ENCODE data around the gene EIF6.
"Not testable (repeated sequence)": the region's sequence is repeated elsewhere in the genome, so short reads cannot be mapped to it uniquely, and the experiment has no call there.

The EIF6 gene

DNA sequence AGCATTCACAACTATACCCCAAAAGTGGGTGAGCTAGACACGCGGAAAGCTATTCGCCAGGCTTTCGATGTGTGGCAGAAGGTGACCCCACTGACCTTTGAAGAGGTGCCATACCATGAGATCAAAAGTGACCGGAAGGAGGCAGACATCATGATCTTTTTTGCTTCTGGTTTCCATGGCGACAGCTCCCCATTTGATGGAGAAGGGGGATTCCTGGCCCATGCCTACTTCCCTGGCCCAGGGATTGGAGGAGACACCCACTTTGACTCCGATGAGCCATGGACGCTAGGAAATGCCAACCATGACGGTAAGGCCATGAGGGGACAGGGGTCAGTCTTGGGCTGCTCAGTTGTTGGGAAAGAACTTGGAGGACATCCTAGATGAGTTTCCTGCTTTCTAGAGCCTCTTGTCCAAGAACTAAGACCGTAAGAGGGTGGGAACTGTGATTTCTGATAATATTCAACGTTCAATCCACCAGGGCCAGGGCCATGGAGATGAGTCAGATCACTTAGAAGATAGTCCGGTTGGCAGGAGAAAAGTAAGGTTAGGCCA lies 30.0 kb downstream of the EIF6 start:
- no peak for DNase-seq (ENCODE audit: low read depth)

DNA sequence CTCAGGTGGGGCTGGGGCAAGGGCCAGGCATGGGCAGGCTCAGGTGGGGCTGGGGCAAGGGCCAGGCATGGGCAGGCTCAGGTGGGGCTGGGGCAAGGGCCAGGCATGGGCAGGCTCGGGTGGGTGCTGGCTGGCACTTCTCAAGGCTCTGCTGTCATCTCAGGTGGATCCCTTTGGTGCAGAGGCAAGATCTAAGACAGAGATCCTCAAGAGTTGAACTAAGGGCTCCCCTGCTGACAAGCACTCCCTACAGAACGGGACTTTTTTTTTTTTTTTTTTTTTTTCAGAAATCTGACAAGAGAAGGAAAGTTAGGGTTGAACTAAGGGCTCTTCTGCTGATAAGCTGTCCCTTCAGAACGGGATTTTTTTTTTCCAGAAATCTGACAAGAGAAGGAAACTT lies 31.6 kb downstream of the EIF6 start:
- no peak for DNase-seq (ENCODE audit: low read depth)

DNA sequence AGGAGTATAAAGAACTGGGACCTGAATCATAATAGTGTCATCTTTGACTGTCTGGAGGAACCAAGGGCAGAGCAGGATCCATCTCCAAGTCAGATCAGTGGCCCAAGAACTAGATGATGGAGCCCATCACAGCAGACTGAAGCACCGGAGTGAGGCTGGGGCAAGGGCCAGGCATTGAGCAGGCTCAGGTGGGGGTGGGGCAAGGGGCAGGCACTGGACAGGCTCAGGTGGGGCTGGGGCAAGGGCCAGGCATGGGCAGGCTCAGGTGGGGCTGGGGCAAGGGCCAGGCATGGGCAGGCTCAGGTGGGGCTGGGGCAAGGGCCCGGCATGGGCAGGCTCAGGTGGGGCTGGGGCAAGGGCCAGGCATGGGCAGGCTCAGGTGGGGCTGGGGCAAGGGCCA lies 32.0 kb downstream of the EIF6 start:
- not testable (repeated sequence) for DNase-seq (ENCODE audit: low read depth)

DNA sequence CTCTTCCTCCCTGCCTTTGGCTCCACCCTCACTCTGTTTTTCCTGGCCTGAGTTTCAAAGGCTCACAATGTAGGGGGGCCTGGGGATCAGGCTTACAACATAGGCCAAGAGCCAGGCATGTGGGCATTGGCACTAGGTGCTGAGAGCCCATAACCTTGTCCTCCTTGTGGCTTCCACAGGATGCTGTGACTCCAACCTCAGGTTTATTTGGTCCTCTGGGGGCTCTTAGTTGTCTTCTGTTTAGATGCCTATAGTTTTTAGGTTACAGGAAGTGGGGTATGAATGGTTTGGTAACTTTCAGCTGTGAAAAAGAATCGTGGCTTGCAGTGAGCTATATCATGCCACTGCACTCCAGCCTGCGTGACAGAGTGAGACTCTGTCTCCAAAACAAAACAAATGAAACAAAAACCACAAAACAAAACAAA lies 32.5 kb downstream of the EIF6 start:
- DNase-seq (ENCODE audit: low read depth) = no peak

DNA sequence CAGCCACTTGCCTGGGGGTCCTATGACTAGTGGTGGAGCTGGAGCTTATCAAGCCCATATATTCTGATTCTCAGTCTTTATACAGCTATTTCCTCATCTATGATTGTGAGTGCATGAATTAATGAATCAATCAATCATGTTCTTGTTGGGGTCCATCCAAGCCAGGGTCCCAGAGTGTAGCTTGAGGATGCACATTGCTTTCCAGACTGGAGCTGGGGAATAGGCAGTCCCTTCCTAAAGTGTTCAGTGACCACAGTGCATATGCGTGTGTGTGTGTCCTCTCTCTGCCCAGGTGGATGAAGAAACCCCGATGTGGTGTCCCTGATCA lies 33.0 kb downstream of the EIF6 start:
- no peak for DNase-seq (ENCODE audit: low read depth)

DNA sequence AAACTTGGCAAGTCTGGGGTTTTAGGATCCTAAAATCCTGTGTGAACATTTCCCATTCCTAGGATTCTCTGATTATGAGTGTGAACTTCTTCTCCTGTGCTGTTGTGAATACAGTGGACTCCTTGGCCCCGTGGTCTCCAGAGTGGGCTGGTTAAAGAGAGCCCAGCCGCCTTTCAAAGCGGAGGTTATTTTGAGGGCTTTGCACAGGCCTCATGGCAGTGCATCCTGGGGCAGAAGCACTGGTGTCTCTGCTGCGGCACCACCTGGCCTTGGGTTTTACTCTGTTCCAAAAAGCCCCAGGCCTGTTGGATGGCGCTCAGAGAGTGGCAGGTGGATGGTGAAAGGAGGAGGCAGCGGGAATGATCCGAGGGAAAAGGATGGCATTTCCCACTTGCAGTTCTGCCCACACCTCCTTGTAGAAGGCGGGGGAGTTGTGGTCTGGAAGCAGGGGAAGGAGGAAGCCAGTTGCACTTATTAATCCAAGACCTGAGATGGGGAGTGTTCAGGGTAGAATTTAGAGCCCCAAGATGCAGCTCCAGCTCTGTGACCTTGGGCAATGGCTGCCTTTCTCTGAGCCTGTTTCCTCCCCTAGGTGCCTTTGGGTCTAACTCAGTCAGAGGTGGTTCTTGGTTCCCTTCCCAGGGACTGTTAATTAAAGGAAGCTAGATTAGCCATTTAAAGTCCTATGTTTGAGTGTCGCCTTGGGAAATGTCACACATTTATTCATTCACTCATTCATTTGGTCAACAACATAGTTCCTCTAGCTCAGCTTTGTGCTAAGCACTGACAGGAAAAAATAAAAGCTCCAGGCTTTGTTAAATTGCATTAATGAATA lies 35.7 kb downstream of the EIF6 start:
- no peak for DNase-seq (ENCODE audit: low read depth)

DNA sequence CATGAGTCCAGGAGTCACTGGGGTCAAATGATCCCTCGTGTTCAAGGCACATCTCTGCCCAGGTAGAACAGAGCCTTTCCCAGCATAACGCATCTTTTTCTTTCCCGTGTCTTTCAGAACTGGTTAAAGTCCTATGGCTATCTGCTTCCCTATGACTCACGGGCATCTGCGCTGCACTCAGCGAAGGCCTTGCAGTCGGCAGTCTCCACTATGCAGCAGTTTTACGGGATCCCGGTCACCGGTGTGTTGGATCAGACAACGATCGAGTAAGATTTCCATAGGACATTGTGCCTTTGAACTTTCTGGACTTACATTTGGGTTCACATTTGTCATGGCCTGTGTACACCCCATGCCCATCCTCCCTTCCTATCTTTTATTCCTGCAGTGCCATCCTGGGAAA lies 37.8 kb downstream of the EIF6 start:
- no peak for DNase-seq (ENCODE audit: low read depth)

DNA sequence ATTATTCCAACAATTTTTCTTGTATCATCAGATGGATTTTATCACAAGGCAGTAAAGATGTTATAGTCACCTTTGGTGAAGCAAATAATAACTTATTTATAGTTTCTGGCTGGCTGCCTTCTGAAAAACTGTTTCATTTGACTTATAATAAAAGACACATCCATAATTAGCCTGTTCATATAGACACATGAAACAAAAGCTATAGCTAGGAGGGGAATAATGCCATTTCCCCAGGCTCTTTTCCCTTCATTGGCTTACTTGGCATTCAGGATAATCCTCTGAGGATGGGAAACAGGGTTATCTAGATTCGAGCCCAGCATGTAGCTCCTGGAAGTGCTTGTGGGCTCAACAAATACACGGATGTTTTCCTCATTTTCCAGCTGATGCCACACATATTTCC lies 40.6 kb downstream of the EIF6 start:
- DNase-seq (ENCODE audit: low read depth) = no peak

DNA sequence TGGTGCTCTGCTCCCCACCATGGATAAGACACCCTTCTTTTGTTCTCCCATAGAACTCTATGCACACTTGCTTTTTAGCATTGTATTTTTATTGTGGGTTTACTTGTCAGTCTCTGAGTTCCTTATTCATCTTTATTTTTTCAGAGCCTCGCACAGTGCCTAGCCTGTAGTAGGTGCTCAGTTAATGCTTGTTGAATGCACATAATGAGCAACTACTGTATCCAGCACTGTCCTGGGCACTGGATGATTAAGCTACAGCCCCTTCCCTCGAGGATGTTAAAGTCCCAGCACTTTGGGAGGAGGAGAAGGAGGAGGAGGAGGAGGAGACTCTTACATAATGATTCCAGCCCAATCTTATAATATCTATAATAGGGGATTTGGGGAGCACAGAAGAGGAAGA lies 41.3 kb downstream of the EIF6 start:
- DNase-seq (ENCODE audit: low read depth) = no peak

DNA sequence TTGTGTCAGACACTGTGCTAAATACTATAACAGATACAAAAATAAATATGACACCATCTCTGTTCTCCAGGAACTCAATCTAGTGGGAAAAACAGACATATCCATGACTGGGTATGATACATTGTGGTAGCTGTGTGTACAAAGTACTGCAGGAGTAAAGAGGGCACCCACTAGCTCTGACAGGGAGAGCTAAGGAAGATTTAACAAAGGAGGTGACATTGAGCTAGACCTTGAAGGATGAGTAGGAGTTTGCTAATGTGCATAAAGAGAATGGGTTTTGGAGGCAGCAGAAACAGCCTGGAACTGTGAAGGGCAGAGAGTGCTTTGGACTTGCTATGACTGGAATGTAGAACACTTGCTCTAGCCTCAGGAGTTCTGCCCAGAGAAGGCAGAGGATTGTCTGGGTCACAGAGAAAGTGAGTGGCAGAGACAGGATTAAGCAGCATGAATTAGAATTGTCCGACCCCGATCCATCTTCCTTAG lies 43.7 kb downstream of the EIF6 start:
- no peak for DNase-seq (ENCODE audit: low read depth)

DNA sequence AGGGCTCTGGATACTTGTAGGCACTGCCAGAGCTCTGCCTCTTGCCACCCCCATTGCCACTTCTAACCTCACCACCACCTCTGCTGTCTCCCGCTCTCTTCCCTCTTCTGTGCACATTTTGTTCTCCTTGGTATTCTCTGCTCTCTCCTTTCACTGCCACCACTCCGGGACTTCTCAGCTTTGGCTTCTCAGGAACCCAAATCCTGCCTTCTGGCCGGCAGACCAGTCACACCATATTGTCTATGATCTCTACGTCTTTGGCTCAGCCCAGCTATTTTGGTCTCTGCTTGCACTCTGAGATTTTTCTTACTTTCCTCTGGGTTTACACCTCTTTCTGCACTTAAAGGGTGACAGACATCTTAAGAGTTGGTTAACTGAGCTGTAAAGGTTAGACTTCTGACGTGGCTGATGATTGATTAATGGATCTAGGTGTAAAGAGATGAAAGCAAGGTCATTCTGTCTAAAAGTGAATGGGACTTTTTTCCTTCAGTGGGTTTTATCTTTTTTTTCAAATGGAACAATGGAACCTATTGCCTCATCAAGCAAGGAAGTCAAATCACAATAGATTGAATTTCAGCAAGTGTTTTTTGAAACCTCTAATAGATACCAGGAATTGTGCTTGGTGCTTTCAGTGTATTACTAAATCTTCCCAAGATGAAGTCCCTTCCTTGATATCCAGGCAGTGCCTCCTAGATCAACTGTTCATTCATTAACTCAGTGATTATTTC lies 44.3 kb downstream of the EIF6 start:
- no peak for DNase-seq (ENCODE audit: low read depth)

DNA sequence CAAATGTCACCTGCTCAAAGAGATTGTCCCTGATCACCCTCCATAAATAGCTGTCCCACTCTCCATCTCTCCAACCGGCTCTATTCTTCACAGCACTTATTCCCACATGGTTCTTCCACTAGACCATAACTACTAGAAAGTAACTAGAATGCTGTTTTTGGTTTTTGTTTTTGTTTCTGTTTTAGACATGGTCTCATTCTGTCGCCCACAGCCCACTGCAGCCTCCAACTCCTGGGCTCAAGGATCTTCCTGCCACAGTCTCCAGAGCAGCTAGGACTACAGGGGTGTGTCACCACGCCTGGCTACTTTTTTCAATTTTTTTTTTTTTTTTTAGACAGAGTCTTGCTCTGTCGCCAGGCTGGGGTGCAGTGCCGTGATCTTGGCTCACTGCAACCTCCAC lies 45.8 kb downstream of the EIF6 start:
- DNase-seq (ENCODE audit: low read depth) = no peak

DNA sequence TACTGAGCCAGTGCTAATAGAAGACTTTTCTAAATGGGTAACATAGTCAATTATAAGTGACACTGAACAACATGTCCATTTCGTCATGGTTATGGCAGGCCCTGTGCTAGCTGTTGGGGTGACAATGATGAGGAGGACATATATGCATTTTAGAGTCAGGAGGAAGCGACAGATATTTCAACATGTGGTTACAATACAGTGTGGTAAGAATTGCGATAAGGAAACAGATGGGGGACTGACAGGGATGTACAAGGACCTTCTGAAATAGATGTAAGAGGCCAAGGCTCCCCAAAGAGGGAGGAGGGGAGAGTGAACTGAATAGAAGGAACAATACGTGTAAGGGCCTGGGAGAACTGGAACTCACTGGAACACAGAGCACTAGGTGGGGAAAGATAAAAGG lies 46.4 kb downstream of the EIF6 start:
- DNase-seq (ENCODE audit: low read depth) = no peak

DNA sequence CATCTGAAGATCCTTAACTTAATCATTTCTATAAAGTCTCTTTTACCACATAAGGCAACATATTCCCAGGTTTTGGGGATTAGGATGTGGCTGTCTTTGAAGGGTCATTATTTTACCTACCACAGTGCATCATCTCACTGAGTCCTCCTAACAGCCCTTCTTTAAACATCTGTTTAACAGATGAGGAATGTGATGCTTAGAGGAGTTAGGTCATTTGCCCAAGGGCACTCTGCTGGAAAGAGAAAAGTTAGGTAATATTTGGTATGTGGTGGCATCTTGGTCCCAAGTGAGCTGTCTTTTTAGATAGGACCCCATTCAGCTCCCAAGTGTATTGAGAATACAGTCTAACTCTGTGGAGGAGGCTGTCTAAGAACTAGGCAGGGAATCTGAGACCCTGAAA lies 47.1 kb downstream of the EIF6 start:
- DNase-seq (ENCODE audit: low read depth) = no peak

DNA sequence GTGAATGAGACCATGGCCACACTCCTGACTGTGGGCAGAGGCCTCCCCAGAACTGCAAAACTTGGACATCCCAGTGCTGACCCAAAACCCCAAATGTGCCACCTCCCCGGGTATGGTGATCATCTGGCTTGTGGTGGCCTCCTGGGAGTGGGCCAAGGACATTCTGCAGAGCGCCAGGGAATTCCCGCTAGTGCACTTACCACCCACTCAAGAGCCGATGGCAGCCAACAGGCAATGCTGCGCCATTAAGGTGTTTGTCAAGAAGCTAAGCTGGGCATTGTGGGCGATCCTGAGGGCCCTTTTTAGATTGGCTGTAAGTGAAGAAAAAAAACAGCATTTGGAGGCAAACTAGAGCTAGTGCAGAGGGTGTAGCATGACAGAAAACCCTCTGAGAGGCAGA lies 48.7 kb downstream of the EIF6 start:
- DNase-seq (ENCODE audit: low read depth) = no peak

DNA sequence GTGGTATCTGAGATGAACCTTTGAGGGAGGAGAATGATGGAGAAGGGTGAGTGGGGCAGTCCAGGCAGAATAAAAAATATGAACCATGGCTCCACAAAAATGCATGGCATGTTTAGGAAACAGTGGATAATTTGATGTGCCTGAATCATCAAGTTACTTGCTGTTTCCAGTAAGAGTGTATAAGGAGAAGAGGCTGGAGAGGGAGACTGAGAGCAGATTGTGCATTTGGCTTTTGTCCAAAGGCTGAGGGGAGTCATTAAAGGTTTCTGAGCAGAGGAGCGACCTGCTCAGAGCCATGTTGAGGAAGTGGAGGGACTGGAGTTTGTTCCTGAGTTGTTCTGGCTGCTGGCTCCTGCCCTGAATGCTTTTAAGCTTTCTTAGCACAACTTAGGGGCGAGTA lies 52.0 kb downstream of the EIF6 start:
- DNase-seq (ENCODE audit: low read depth) = no peak

Data from stimulated activated CD4-positive, alpha-beta T cell treated with anti-CD3 and anti-CD28 coated beads, Interleukin-2, amount 100 ng/mL, for 4 hours (primary cell).